GM10248 (cell line): Measurements from ENCODE around the gene IQGAP1.
A peak's percentile ranks its signal among the peaks of the same experiment; 100 is the strongest.

ENCODE experiments used
- CTCF ChIA-PET: fragments of 300-600 bp; sonication (Branson Sonifier 250); formaldehyde crosslinking; extraction: SDS; loops from one replicate; lab custom pipeline; 2021; ENCODE audit warnings: antibody characterized with exemption; lab: Yijun Ruan, JAX
- POLR2A ChIA-PET: fragments of 350-650 bp; sonication (Branson Sonifier 250); formaldehyde crosslinking; extraction: SDS; loops from one replicate; lab custom pipeline; 2020; ENCODE audit warnings: antibody characterized with exemption; lab: Yijun Ruan, JAX
- DNase-seq: peaks from one replicate; pipeline ENCODE4 v3.0.0; 2012; ENCODE audit errors: extremely low spot score
- CTCF ChIP-seq: IDR thresholded peaks from 2 replicates; pipeline ENCODE4 v1.5.1; 2012; ENCODE audit warnings: mild to moderate bottlenecking, low read depth; ENCODE audit errors: extremely low read depth, missing control alignments, control extremely low read depth

Gene IQGAP1

DNA sequence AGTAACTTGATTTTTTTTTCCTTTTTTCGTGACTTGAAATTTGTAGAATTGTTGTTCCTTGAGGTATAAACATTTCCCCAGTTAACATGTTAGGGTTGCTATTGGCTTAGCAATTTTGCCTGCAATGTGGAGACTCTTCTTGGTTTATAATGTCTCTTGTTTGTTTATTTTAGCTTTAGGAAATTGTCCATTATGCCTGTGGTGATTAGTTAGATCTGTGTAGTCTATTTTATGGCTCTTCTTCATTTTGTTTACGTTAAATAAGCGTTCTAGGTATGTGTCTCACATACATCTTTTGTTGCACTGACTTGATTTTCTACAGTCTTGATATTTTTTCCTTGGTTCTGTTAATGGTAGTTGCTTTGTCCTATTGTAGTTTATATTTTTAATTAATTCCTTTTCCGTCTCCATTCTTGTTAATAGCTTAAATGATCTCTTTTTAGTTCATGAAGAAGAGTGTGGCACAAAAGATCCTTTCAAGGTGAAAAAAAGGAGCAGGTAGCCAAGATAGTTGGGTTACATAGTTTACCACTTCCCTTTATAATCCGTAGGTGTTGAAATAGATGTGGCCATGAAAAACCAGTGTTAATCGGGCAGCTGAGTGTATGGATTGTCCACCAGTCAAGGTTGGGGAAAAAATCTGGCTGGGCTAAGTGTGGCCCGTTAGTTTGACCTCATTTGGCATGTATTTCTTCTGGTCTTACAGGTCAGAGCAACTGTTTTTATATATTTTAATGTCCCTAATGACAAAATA lies 12.1 kb downstream of the IQGAP1 start:
- ChIA-PET POLR2A (interaction anchor here (2.4 kb wide), 1 partner anchor 12 kb away, joined by 10 read pairs; the partner anchor contains the start of gene IQGAP1), CTCF (interaction anchor here (1.2 to 1.5 kb wide), 3 partner anchors 38 to 107 kb away, joined by 3 to 4 read pairs (median 4); no protein-coding TSS in a partner anchor)
- no peak for DNase-seq
- no peak for TF ChIP-seq CTCF

- peak; percentile 81 for DNase-seq
- ChIA-PET POLR2A (interaction anchor here (2.4 kb wide), 1 partner anchor 13 kb away, joined by 10 read pairs; the partner anchor contains the start of gene IQGAP1), CTCF (interaction anchor here (1.0 to 1.5 kb wide), 4 partner anchors 38 to 108 kb away, joined by 3 to 4 read pairs (median 4); no protein-coding TSS in a partner anchor)
- no peak for TF ChIP-seq CTCF
These were observed 12.8 kb downstream of the IQGAP1 start for GRCh38 chr15:90400759-90401314.

GRCh38 chr15:90401495-90401894 lies 13.5 kb downstream of the IQGAP1 start:
- ChIA-PET POLR2A (interaction anchor here (1.0 kb wide), 1 partner anchor 13 kb away, joined by 4 read pairs; the partner anchor contains the start of gene IQGAP1), CTCF (interaction anchor here (1.0 to 1.3 kb wide), 4 partner anchors 11 to 81 kb away, joined by 3 to 6 read pairs (median 3); no protein-coding TSS in a partner anchor)
- no peak for TF ChIP-seq CTCF
- DNase-seq = no peak

DNA sequence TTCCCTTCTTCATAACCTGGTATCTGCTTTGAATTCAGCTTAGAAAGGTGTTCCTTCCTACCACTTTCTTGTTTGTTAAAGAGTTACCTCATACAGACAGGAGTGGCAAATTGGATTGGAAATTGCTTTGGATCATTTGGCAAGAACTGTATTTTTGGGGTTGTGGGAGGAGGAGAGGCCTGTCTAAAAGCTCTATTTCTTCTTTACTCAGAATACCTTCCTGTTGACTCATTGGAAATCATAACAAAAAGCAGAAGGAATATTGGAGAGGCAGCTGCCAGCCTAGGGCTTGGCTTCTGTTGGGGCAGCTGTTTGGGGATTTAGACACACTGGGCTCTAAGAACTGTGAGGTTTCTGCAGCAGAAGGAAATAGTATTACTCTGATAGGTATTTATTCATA lies 14.2 kb downstream of the IQGAP1 start:
- TF ChIP-seq CTCF = no peak
- POLR2A ChIA-PET = interaction anchor here (1.0 kb wide), 1 partner anchor 14 kb away, joined by 4 read pairs; the partner anchor contains the start of gene IQGAP1
- CTCF ChIA-PET = interaction anchor here (1.1 to 1.3 kb wide), 3 partner anchors 10 to 109 kb away, joined by 3 to 6 read pairs (median 3); no protein-coding TSS in a partner anchor
- no peak for DNase-seq

- ChIA-PET POLR2A (no interaction called here), CTCF (interaction anchor here (0.9 to 1.3 kb wide), 4 partner anchors 10 to 109 kb away, joined by 3 to 6 read pairs (median 3); partner anchors contain the start of gene IQGAP1)
- TF ChIP-seq CTCF = no peak
- no peak for DNase-seq
These were observed 14.7 kb downstream of the IQGAP1 start for GRCh38 chr15:90402767-90403166.

DNA sequence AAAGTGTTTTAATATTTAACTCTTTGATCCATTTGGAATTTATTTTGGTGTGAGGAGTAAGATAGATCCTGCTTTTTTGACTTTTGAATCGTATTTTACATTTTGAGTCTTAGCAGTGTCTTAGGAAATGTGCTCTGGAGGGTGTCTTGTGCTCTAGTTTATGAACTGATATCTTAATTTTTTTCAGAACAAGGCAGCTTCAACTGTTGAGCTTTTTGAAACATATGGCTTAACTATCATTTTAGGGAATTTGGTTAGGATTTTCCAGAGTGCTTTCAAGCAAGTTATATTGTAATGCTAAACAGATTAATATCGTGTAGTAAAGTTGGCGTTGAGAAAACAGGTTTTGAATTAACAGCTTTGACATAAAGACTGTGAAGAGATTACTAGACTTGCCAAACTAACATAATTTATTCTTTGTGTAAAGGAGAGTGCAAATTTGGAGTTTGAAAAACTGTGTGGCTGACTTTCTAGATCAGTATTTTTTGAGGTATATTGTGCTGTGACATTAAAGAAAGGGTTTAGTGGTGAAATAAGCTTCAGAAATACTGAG lies 17.1 kb downstream of the IQGAP1 start:
- no peak for DNase-seq
- ChIA-PET POLR2A (no interaction called here), CTCF (interaction anchor here (0.9 to 1.2 kb wide), 2 partner anchors 10 to 16 kb away, joined by 4 to 5 read pairs; no protein-coding TSS in a partner anchor)
- TF ChIP-seq CTCF = no peak
